HG03039 (cell line): ENCODE data around the gene PALD1.

Experiments used
- ATAC-seq: cut with Tn5 transposase; IDR thresholded peaks from one replicate; pipeline ENCODE4 v1.9.1; 2021; ENCODE audit warnings: mild to moderate bottlenecking, moderate library complexity; ENCODE audit not compliant: unreplicated experiment

The PALD1 gene

GRCh38 chr10:70551971-70552422 lies 73.4 kb downstream of the PALD1 start:
- no peak for ATAC-seq

GRCh38 chr10:70552586-70552985 lies 74.0 kb downstream of the PALD1 start:
- ATAC-seq: no peak

GRCh38 chr10:70555371-70555770 lies 76.8 kb downstream of the PALD1 start:
- ATAC-seq: no peak

- ATAC-seq: no peak
These were observed 78.7 kb downstream of the PALD1 start for GRCh38 chr10:70557086-70557845.

- no peak for ATAC-seq
These were observed 79.3 kb downstream of the PALD1 start for GRCh38 chr10:70557876-70558275.

GRCh38 chr10:70558295-70558694 lies 79.7 kb downstream of the PALD1 start:
- no peak for ATAC-seq

- no peak for ATAC-seq
These were observed 80.6 kb downstream of the PALD1 start for GRCh38 chr10:70558871-70559810.

GRCh38 chr10:70559861-70560260 lies 81.3 kb downstream of the PALD1 start:
- ATAC-seq: no peak

- ATAC-seq: no peak
These were observed 82.0 kb downstream of the PALD1 start for GRCh38 chr10:70560511-70560941.

GRCh38 chr10:70561070-70561469 lies 82.5 kb downstream of the PALD1 start:
- ATAC-seq: no peak

- ATAC-seq: no peak
These were observed 83.0 kb downstream of the PALD1 start for GRCh38 chr10:70561558-70561957.

GRCh38 chr10:70562036-70562755 lies 83.6 kb downstream of the PALD1 start:
- ATAC-seq: no peak

- no peak for ATAC-seq
These were observed 84.7 kb downstream of the PALD1 start for GRCh38 chr10:70563230-70563629.

GRCh38 chr10:70564113-70564725 lies 85.7 kb downstream of the PALD1 start:
- ATAC-seq: no peak

GRCh38 chr10:70564901-70565351 lies 86.4 kb downstream of the PALD1 start:
- no peak for ATAC-seq

GRCh38 chr10:70565556-70566514 lies 87.3 kb downstream of the PALD1 start:
- no peak for ATAC-seq

- ATAC-seq: no peak
These were observed 88.1 kb downstream of the PALD1 start for GRCh38 chr10:70566515-70567290.

GRCh38 chr10:70567603-70568002 lies 89.0 kb downstream of the PALD1 start:
- ATAC-seq: no peak

- ATAC-seq: no peak
These were observed 89.5 kb downstream of the PALD1 start for GRCh38 chr10:70568113-70568512.
